Subcutaneous abdominal adipose tissue (tissue), 5 donors: ENCODE measurements around the gene DENND2C.

Experiments
- H3K27ac ChIP-seq: one replicate; pipeline ENCODE4 v1.7.0; 2013; ENCODE audit warnings: low read depth, mild to moderate bottlenecking, inconsistent platforms, low read length, moderate library complexity
- H3K27me3 ChIP-seq, 5 donors: one replicate each; pipeline ENCODE4 v1.7.0; 2013; ENCODE audit warnings: low read length in 5 of 5, inconsistent platforms in 1 of 5; ENCODE audit not compliant: control insufficient read depth in 5 of 5, insufficient read depth in 4 of 5
- H3K36me3 ChIP-seq, 5 donors: one replicate each; pipeline ENCODE4 v1.7.0; 2013; ENCODE audit warnings: low read length in 5 of 5; ENCODE audit not compliant: control insufficient read depth in 5 of 5, insufficient read depth in 5 of 5
- H3K4me1 ChIP-seq, 5 donors: one replicate each; pipeline ENCODE4 v1.7.0; 2013; ENCODE audit warnings: low read length in 5 of 5, mild to moderate bottlenecking in 3 of 5, moderate library complexity in 1 of 5; ENCODE audit not compliant: control insufficient read depth in 5 of 5, insufficient read depth in 5 of 5
- H3K4me3 ChIP-seq, 5 donors: one replicate each; pipeline ENCODE4 v1.7.0; 2013; ENCODE audit warnings: low read length in 5 of 5, low read depth in 1 of 5
- H3K9ac ChIP-seq, 5 donors: one replicate each; pipeline ENCODE4 v1.7.0; 2013; ENCODE audit warnings: low read length in 5 of 5, mild to moderate bottlenecking in 4 of 5, moderate library complexity in 3 of 5
- H3K9me3 ChIP-seq, 5 donors: one replicate each; pipeline ENCODE4 v1.7.0; 2013; ENCODE audit warnings: low read length in 5 of 5; ENCODE audit not compliant: control insufficient read depth in 5 of 5
- donor health status: healthy.
- donor health status: healthy.
- donor health status: healthy.
- donor health status: healthy.
- donor health status: healthy.

The DENND2C gene

DNA sequence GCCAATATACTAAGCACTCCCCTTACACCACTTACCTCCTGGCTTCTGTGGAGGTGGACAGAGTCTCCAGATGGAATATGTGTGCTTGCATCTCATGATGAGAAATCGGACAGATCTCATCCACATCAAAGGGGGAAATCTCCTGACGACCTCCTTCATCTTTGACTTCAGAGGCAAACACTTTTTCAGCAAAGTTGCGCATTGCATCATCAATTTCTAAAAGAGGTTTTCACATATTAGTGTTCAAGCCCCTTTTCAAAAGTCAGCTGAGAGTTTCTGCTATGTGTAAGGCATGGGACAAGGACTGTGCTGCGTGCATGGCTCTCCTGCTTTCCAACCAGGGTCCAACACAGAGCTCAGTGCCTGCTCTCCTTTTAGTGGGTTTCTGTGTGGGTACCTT lies 18.7 kb upstream of the DENND2C start:
- no peaks in the 10 kb centered on the region for H3K36me3 ChIP-seq
- H3K4me1 ChIP-seq = no peaks in the 10 kb centered on the region

DNA sequence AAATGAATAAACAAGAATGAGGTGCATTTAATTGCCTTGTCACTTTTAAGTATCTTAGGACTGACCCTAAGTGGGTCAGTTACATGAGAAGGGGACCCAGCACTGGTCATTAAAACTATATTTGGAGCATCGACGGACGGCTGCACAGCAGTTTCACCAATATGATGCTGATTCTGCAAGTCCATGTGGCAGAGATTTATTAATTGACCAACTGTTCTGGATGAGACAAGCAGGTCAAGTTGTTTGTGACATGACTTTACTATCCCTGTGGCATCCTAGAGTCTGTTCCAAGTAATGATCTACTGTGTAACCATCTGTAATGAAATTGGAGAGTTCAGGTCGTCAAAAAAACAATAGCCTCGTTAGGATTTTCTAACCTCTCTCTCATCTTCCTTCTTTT lies 16.0 kb upstream of the DENND2C start:
- Histone ChIP-seq H3K36me3 (no peaks in the 10 kb centered on the region), H3K9ac (no peak overlapping the region), H3K4me1 (no peaks in the 10 kb centered on the region), H3K9me3 (no peaks in the 10 kb centered on the region), H3K4me3 (no peak overlapping the region), H3K27ac (no peak overlapping the region), H3K27me3 (peaks cover 0 to 3% (median 0%) of the 10 kb centered on the region in 5 donors)

More for the DNA sequence above, 18.7 kb upstream of the DENND2C start:
- Histone ChIP-seq H3K27me3 (peaks cover 0 to 3% (median 0%) of the 10 kb centered on the region in 5 donors), H3K4me3 (no peak overlapping the region), H3K9me3 (no peaks in the 10 kb centered on the region), H3K27ac (no peak overlapping the region), H3K9ac (no peak overlapping the region)

DNA sequence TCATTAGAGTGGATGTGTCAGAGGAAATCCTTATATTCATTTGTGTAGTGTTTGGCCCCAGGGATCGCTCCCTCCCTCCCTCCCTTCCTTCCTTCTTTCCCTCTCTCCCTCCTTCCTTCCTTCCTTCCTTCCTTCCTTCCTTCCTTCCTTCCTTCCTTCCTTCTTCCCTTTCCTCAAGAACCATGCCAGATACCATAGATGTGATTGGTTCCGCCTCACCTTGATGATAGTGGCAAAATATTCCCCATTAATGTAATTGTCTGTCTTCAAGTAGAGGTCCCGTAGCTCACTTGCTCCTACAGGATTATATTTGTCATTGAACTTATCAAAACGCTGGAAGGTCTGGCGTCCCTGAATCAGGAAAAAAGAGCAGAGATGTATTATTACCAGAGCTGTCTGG lies 7.8 kb upstream of the DENND2C start:
- no peak overlapping the region for H3K27ac ChIP-seq
- H3K36me3 ChIP-seq = no peaks in the 10 kb centered on the region
- H3K9ac ChIP-seq = no peak overlapping the region
- peaks cover 0 to 9% (median 0%) of the 10 kb centered on the region in 5 donors for H3K27me3 ChIP-seq
- no peaks in the 10 kb centered on the region for H3K4me1 ChIP-seq
- H3K9me3 ChIP-seq = no peaks in the 10 kb centered on the region
- H3K4me3 ChIP-seq = no peak overlapping the region

DNA sequence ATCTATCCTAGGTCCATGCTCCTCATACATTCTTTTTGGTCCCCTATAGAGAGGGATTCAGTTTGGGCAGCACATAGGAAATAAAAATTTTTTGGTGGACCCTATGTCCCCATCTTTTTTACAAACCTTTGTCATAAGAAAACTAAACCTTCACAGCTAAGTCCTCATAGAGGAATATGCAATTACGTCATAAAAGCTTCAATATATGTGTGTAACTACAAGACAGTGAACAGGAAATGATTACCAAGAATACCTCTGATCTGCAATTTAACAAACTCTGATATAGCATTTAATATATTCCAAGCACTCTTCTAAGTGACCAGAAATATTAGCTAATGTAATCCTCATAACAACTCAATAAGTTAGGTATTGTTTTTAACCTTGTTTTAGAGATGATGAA lies 6.3 kb upstream of the DENND2C start:
- no peaks in the 10 kb centered on the region for H3K36me3 ChIP-seq
- peaks cover 0 to 9% (median 0%) of the 10 kb centered on the region in 5 donors for H3K27me3 ChIP-seq

DNA sequence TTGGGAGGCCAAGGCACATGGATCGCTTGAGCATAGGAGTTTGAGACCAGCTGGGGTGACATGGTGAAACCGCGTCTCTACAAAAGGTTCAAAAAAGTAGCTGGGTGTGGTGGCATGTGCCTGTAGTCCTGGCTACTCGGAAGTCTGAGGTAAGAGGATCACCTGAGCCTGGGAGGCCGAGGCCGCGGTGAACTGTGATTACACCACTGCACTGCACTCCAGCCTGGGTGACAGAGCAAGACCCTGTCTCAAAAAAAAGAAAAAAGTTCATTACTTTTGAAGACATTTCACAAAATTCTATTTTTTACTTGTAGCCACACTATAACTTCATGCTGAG lies 2.1 kb upstream of the DENND2C start:
- Histone ChIP-seq H3K9me3 (no peaks in the 10 kb centered on the region), H3K9ac (no peak overlapping the region), H3K4me3 (no peak overlapping the region), H3K27me3 (peaks cover 0 to 5% (median 0%) of the 10 kb centered on the region in 5 donors), H3K27ac (no peak overlapping the region), H3K36me3 (no peaks in the 10 kb centered on the region), H3K4me1 (peaks cover 0 to 15% (median 11%) of the 10 kb centered on the region in 5 donors)

More for the DNA sequence above, 6.3 kb upstream of the DENND2C start:
- Histone ChIP-seq H3K27ac (no peak overlapping the region), H3K4me3 (no peak overlapping the region), H3K4me1 (no peaks in the 10 kb centered on the region), H3K9me3 (no peaks in the 10 kb centered on the region), H3K9ac (no peak overlapping the region)

DNA sequence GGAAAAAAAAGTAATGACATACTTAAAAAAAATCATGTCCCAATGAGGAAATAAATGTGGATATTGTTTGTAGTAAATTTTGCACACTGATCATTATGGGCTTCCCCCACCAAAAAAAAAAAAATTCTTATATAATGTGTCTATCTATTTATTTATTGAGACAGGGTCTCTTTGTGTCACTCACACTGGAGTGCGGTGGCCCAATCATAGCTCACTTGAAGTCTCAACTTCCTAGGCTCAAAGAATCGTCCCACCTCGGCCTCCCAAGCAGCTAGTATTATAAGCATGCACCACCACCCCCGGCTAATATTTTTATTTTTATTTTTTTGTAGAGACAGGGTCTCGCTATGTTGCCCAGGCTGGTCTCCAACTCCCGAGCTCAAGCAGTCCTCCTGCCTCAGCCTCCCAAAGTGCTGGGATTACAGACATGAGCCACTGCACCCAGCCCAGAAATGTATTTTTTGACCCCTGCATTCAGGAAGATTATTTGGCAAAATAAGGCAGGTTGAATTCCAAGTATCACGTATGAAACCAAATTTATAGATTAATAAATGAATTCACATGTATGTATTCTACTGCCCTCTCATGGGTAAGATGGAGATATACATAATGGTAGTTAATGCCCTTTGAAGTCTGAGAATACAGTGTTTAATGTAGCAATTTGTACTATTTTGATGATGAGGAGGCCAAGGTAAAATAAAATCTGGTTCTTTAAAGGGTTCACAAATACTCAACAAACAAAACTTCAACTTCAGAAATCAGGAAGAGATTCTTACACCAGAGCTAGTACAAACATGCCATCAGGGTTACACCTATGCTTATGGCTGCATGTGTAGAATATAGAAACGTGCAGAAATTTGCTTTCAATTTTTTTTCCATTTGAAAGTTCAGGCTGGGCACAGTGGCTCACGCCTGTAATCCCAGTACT lies 1.4 kb upstream of the DENND2C start:
- Histone ChIP-seq H3K36me3 (no peaks in the 10 kb centered on the region), H3K9me3 (no peaks in the 10 kb centered on the region), H3K4me1 (peaks cover 0 to 15% (median 11%) of the 10 kb centered on the region in 5 donors), H3K9ac (no peak overlapping the region), H3K27me3 (no peaks in the 10 kb centered on the region), H3K27ac (no peak overlapping the region), H3K4me3 (no peak overlapping the region)

DNA sequence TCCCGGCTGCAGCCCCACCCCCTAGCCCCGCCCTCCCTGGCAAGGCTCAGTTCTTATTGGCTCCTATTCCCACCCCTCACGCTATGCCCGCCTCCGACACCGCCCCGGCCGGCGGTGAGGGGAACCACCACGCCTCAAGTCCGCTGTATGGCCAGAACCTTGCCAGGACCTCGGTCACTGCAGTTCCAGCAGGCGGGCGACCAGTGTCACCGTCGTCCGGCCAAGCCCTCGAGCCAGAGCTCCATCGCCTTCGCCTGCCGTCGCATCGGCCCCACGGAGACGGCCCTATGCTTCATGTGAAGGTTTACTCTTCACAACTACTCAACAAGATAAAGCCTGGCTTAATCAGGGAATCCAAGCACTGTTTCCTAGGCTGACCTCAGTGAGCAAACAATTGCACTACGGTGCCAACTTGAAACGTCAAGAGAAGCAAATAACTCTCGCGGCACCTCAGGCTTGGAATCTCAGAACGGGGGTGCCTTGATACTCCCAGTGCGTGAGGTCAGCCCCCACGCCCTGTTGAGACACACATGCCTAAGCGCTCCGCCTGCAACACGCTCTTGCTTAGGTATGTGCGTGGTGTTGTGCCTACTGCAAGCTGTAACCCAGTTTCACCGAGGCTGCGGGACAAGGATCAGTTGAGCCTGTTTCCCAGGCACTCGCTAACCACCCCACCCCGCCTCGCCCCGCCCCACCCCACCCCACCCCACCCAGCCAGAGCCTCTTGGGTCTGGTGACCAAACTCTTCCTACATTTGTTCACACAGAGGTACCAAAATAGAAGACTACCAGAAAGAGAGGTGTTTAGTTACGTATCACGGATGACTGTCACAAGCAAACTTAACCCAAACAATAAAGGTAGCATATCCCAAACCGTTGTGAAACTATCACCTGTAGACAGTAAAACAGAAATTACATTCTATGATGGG lies 498 bp upstream of the DENND2C start:
- no peaks in the 10 kb centered on the region for H3K36me3 ChIP-seq

DNA sequence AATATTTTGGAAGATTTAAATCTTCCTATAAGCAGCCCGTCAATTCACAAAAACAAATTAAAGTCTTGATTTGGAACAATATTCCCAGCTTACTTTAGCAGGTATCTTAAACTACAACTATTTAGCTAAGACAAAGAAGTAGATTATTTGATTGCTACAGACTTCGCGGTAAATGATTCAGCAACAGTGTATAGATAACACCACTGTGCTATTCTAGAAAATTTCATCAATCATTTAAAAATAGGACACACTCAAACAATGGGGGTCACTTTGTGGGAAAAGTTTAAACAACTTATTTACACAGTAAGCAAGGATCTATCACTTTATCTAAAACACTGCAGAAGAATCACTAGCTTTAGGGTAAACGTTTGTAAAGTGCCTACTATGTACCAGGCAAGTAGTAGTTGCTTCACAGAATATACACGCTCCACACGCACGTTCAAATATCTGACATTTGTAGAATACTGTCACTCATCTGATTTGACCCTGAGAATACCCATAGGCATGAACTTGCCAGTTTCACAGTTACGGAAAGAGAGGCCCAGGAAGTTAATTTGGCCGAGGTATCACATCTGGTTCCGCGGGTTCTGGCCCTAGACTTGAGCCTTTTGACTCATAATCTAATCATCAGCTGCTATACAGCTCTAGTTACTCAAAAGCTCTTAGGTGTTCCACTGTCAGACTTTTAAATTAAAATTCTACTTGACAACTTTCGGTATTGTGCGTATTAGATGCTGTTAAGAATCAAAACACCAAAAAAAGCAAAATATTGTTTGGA lies 876 bp downstream of the DENND2C start:
- peak overlapping the region; percentile 67 for H3K27ac ChIP-seq
- H3K9me3 ChIP-seq = no peaks in the 10 kb centered on the region
- H3K4me3 ChIP-seq = peak overlapping the region; percentile 62 to 93 (median 90)
- peaks cover 0 to 15% (median 11%) of the 10 kb centered on the region in 5 donors for H3K4me1 ChIP-seq
- peak overlapping the region; percentile 58 to 92 (median 84) for H3K9ac ChIP-seq
- no peaks in the 10 kb centered on the region for H3K27me3 ChIP-seq
- no peaks in the 10 kb centered on the region for H3K36me3 ChIP-seq

More for the DNA sequence above, 498 bp upstream of the DENND2C start:
- no peaks in the 10 kb centered on the region for H3K27me3 ChIP-seq
- H3K4me3 ChIP-seq = peak overlapping the region; percentile 81 to 93 (median 93)
- peaks cover 0 to 15% (median 11%) of the 10 kb centered on the region in 5 donors for H3K4me1 ChIP-seq
- H3K9me3 ChIP-seq = no peaks in the 10 kb centered on the region
- H3K27ac ChIP-seq = peak overlapping the region; percentile 78
- peak overlapping the region in 4 of 5 donors; percentile 56 to 73 (median 68) for H3K9ac ChIP-seq

DNA sequence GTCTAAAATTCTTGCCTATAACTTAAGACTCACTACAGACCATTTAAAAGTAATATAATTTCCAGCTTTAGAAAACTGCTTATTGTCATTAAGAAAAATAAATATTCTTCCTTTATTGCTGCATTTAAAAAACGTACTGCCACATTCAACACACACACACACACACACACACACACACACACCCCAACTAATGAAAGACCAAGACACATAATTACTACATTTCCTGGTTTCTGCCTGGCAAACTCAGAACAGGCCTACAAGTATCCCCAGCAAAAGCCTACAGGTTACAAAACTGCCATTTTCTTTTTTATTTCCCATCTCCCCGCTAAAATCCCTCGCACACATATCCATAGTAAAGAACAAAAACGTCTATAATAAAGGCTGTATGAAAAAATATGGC lies 1.5 kb downstream of the DENND2C start:
- H3K27me3 ChIP-seq = no peaks in the 10 kb centered on the region
- no peak overlapping the region for H3K4me3 ChIP-seq
- H3K9me3 ChIP-seq = no peaks in the 10 kb centered on the region
- H3K4me1 ChIP-seq = peaks cover 0 to 15% (median 11%) of the 10 kb centered on the region in 5 donors
- no peak overlapping the region for H3K27ac ChIP-seq
- no peak overlapping the region for H3K9ac ChIP-seq
- H3K36me3 ChIP-seq = no peaks in the 10 kb centered on the region
